GM23338 (cell line): Measurements from ENCODE around the gene PIAS4. TPM values are rescaled to one million over a fixed set of nuclear protein-coding genes. Genes with fewer than 3 reads are reported as not detected.

Experiments
- ATAC-seq: fragments of 200-7000 bp; cut with Tn5 transposase; 3 replicates; pipeline ENCODE4 v1.9.1; 2020
- DNase-seq: peaks from one replicate; pipeline ENCODE4 v3.0.0-alpha.2; 2015; ENCODE audit warnings: low spot score
- H2AFZ ChIP-seq: fragments of 200-600 bp; sonication (generic); 2 replicates; pipeline ENCODE4 v1.8.0; 2016; ENCODE audit warnings: antibody characterized with exemption, mild to moderate bottlenecking, moderate library complexity
- H3F3A ChIP-seq: fragments of 200-600 bp; sonication (generic); replicated peaks from 2 replicates; pipeline ENCODE4 v1.8.0; 2017; ENCODE audit warnings: antibody characterized with exemption, mixed run types, low read depth
- H3K27ac ChIP-seq: fragments of 200-600 bp; sonication (generic); 2 replicates; pipeline ENCODE4 v1.6.1; 2016; ENCODE audit warnings: low read depth
- H3K27me3 ChIP-seq: fragments of 200-600 bp; sonication (generic); 2 replicates; pipeline ENCODE4 v1.8.0; 2016; ENCODE audit warnings: mild to moderate bottlenecking, mixed run types, moderate library complexity; ENCODE audit not compliant: insufficient read depth
- H3K36me3 ChIP-seq: fragments of 200-600 bp; sonication (generic); 2 replicates; pipeline ENCODE4 v1.8.0; 2016; ENCODE audit warnings: mild to moderate bottlenecking; ENCODE audit not compliant: insufficient read depth
- H3K4me1 ChIP-seq: fragments of 200-600 bp; sonication (generic); 2 replicates; pipeline ENCODE4 v1.8.0; 2016; ENCODE audit warnings: mild to moderate bottlenecking, moderate library complexity; ENCODE audit not compliant: insufficient read depth
- H3K4me2 ChIP-seq: fragments of 200-600 bp; sonication (generic); 2 replicates; pipeline ENCODE4 v1.7.1; 2017; ENCODE audit warnings: mixed run types
- H3K4me3 ChIP-seq: fragments of 200-600 bp; sonication (generic); 2 replicates; pipeline ENCODE4 v1.6.1; 2016; ENCODE audit warnings: mixed run types
- H3K79me2 ChIP-seq: fragments of 200-600 bp; sonication (generic); replicated peaks from 2 replicates; pipeline ENCODE4 v1.8.0; 2017; ENCODE audit warnings: mild to moderate bottlenecking; ENCODE audit not compliant: insufficient read depth
- H3K9me2 ChIP-seq: fragments of 200-600 bp; sonication (generic); 2 replicates; pipeline ENCODE4 v1.8.0; 2017; ENCODE audit not compliant: insufficient read depth
- H4K20me1 ChIP-seq: fragments of 200-600 bp; sonication (generic); replicated peaks from 2 replicates; pipeline ENCODE4 v1.8.0; 2017; ENCODE audit warnings: mild to moderate bottlenecking; ENCODE audit not compliant: insufficient read depth
- H3K27ac Mint-ChIP-seq: 2 replicates; pipeline ENCODE4 v1.8.0; 2020; ENCODE audit warnings: inconsistent platforms, mild to moderate bottlenecking, moderate library complexity, mixed read lengths
- H3K27me3 Mint-ChIP-seq: 3 replicates; pipeline ENCODE4 v1.8.0; 2022; ENCODE audit warnings: low read depth, mild to moderate bottlenecking, moderate library complexity, mixed read lengths, inconsistent platforms; ENCODE audit not compliant: insufficient read depth, poor library complexity
- H3K36me3 Mint-ChIP-seq: 3 replicates; pipeline ENCODE4 v1.8.0; 2021; ENCODE audit warnings: low read depth, mild to moderate bottlenecking, inconsistent platforms, moderate library complexity, mixed read lengths
- H3K4me1 Mint-ChIP-seq: 3 replicates; pipeline ENCODE4 v1.8.0; 2020; ENCODE audit warnings: mild to moderate bottlenecking, inconsistent platforms, mixed read lengths
- H3K4me3 Mint-ChIP-seq: 3 replicates; pipeline ENCODE4 v1.8.0; 2021; ENCODE audit warnings: moderate library complexity, mild to moderate bottlenecking, inconsistent platforms, mixed read lengths
- H3K9me3 Mint-ChIP-seq: 3 replicates; pipeline ENCODE4 v1.8.0; 2020; ENCODE audit warnings: moderate library complexity, mild to moderate bottlenecking, inconsistent platforms, mixed read lengths
- CREB1 ChIP-seq: fragments of 250-450 bp; sonication (Bioruptor Pico); IDR thresholded peaks from 2 replicates; pipeline ENCODE4 v1.5.0; 2020; ENCODE audit warnings: low read depth, mild to moderate bottlenecking, moderate library complexity
- EZH2 ChIP-seq: fragments of 200-600 bp; sonication (generic); IDR thresholded peaks from one replicate; pipeline ENCODE4 v1.8.0; 2017; ENCODE audit warnings: antibody characterized with exemption, mild to moderate bottlenecking, low read depth; ENCODE audit not compliant: unreplicated experiment
- EZH2phosphoT487 ChIP-seq: fragments of 200-600 bp; sonication (generic); IDR thresholded peaks from one replicate; pipeline ENCODE4 v1.8.1; 2018; ENCODE audit warnings: antibody characterized with exemption; ENCODE audit not compliant: unreplicated experiment
- JUNB ChIP-seq: IDR thresholded peaks from one replicate; pipeline ENCODE4 v1.6.1; 2016; ENCODE audit warnings: antibody characterized with exemption; ENCODE audit not compliant: unreplicated experiment
- NANOG ChIP-seq: IDR thresholded peaks from 2 replicates; pipeline ENCODE4 v1.6.1; 2016; ENCODE audit warnings: antibody characterized with exemption, borderline replicate concordance
- POLR2AphosphoS5 ChIP-seq: IDR thresholded peaks from 2 replicates; pipeline ENCODE4 v1.6.1; 2016; ENCODE audit warnings: antibody characterized with exemption, low read depth
- STAT1 ChIP-seq: IDR thresholded peaks from one replicate; pipeline ENCODE4 v1.6.1; 2016; ENCODE audit warnings: antibody characterized with exemption; ENCODE audit not compliant: unreplicated experiment
- ZNF114 ChIP-seq: fragments of 250-450 bp; sonication (Bioruptor Pico); IDR thresholded peaks from 2 replicates; pipeline ENCODE4 v1.5.0; 2020; ENCODE audit warnings: mild to moderate bottlenecking, moderate library complexity
- ZNF331 ChIP-seq: fragments of 250-450 bp; sonication (Bioruptor Pico); IDR thresholded peaks from 2 replicates; pipeline ENCODE4 v1.5.0; 2020; ENCODE audit warnings: low read depth, mild to moderate bottlenecking, moderate library complexity
- polyA plus RNA-seq: library from polyadenylated mRNA; unstranded; fragments of >200 nt; fragmentation: Nextera tagmentation; extraction: Ambion mirVana; gene quantifications from 2 replicates; pipeline ENCODE4 v1.2.1, GENCODE V29; 2016
- total RNA-seq: library from RNA; depleted of rRNA; stranded (reverse); fragments of >200 nt; shearing (Covaris generic); gene quantifications from 2 replicates; pipeline ENCODE4 v1.2.3, GENCODE V29; 2014
- TF ChIP-seq, protein P1 (sequence below), 2 experiments: fragments of 200-600 bp in 1 of 2; sonication (generic) in 1 of 2; conservative IDR thresholded peaks; 2 replicates each; pipeline versions ENCODE4 v1.5.1 to v1.6.1; 2016 to 2017; ENCODE audit warnings: antibody characterized with exemption in 2 of 2, low read depth in 2 of 2, mild to moderate bottlenecking in 2 of 2, moderate library complexity in 1 of 2
- TF ChIP-seq, protein P2 (sequence below): IDR thresholded peaks from 2 replicates; pipeline ENCODE4 v1.6.1; 2016; ENCODE audit warnings: antibody characterized with exemption
- TF ChIP-seq, protein P3 (sequence below): IDR thresholded peaks from one replicate; pipeline ENCODE4 v1.6.1; 2018; ENCODE audit warnings: antibody characterized with exemption; ENCODE audit not compliant: unreplicated experiment
- TF ChIP-seq, protein P4 (sequence below): fragments of 250-450 bp; sonication (Bioruptor Pico); IDR thresholded peaks from 2 replicates; pipeline ENCODE4 v1.5.0; 2020; ENCODE audit warnings: mild to moderate bottlenecking, moderate library complexity

PIAS4 gene
- total and polyA plus RNA-seq, 2 experiments from 2014 or later = 17.0 to 48.4 TPM

DNA sequence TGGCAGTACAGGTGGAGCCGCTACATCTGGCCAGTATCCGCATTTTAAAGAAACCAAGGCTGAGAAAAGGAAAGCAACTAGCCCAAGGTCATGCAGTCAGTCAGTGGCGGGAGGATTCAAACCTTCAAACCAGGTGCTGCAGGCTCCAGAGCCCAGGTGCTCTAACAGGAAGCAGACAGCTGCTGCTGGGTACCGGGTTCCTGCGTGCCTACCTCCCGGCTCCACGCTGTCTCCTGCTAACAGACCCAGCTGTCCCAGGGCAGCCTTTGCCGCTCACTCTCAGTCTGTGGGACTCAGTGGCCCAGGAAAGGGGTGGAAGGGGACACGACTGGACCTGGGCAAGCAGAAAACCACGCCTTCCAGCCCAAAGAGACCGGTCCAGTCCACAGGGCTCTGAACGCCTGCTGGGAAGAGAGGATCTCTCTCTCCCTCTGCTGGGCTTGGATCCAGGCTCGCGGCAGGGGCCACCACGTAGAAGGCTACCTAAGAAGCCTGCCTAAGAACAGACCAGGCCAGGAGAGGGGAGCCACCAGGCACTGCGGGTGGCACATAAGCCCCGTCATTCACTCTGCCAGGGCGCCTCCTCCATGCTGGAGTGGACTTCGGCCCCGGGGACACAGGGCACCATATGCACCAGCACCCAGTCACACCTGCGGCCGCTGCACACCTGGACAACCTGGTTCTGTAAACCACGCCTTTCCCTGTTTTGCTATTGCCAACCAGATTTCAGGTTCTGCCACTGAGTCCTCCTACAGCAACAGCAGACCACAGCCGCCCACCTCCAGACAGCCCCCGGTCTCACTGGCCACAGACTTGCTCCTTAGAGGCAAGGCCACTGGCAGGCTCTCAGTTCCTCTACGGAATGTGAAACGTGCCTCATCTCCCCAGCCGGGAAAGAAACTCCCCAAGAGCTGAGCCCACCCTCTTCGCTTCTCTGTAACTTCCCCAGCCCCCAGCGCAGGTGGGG is 41.2 kb upstream of the PIAS4 start:
- TF ChIP-seq JUNB (no peak), EZH2 (no peak), ZNF331 (CRISPR knock-in tag) (no peak), POLR2AphosphoS5 (no peak), EZH2phosphoT487 (no peak), CREB1 (CRISPR knock-in tag) (no peak), NANOG (no peak), STAT1 (no peak), ZNF114 (CRISPR knock-in tag) (no peak)
- TF ChIP-seq, protein P1, sequence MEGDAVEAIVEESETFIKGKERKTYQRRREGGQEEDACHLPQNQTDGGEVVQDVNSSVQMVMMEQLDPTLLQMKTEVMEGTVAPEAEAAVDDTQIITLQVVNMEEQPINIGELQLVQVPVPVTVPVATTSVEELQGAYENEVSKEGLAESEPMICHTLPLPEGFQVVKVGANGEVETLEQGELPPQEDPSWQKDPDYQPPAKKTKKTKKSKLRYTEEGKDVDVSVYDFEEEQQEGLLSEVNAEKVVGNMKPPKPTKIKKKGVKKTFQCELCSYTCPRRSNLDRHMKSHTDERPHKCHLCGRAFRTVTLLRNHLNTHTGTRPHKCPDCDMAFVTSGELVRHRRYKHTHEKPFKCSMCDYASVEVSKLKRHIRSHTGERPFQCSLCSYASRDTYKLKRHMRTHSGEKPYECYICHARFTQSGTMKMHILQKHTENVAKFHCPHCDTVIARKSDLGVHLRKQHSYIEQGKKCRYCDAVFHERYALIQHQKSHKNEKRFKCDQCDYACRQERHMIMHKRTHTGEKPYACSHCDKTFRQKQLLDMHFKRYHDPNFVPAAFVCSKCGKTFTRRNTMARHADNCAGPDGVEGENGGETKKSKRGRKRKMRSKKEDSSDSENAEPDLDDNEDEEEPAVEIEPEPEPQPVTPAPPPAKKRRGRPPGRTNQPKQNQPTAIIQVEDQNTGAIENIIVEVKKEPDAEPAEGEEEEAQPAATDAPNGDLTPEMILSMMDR (conservative IDR thresholded peaks at IDR 0.05; ENCODE audit: low read depth in 2 of 2) = no peak
- TF ChIP-seq, protein P2, sequence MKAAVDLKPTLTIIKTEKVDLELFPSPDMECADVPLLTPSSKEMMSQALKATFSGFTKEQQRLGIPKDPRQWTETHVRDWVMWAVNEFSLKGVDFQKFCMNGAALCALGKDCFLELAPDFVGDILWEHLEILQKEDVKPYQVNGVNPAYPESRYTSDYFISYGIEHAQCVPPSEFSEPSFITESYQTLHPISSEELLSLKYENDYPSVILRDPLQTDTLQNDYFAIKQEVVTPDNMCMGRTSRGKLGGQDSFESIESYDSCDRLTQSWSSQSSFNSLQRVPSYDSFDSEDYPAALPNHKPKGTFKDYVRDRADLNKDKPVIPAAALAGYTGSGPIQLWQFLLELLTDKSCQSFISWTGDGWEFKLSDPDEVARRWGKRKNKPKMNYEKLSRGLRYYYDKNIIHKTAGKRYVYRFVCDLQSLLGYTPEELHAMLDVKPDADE = no peak
- TF ChIP-seq, protein P3, sequence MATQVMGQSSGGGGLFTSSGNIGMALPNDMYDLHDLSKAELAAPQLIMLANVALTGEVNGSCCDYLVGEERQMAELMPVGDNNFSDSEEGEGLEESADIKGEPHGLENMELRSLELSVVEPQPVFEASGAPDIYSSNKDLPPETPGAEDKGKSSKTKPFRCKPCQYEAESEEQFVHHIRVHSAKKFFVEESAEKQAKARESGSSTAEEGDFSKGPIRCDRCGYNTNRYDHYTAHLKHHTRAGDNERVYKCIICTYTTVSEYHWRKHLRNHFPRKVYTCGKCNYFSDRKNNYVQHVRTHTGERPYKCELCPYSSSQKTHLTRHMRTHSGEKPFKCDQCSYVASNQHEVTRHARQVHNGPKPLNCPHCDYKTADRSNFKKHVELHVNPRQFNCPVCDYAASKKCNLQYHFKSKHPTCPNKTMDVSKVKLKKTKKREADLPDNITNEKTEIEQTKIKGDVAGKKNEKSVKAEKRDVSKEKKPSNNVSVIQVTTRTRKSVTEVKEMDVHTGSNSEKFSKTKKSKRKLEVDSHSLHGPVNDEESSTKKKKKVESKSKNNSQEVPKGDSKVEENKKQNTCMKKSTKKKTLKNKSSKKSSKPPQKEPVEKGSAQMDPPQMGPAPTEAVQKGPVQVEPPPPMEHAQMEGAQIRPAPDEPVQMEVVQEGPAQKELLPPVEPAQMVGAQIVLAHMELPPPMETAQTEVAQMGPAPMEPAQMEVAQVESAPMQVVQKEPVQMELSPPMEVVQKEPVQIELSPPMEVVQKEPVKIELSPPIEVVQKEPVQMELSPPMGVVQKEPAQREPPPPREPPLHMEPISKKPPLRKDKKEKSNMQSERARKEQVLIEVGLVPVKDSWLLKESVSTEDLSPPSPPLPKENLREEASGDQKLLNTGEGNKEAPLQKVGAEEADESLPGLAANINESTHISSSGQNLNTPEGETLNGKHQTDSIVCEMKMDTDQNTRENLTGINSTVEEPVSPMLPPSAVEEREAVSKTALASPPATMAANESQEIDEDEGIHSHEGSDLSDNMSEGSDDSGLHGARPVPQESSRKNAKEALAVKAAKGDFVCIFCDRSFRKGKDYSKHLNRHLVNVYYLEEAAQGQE = no peak
- TF ChIP-seq, protein P4, sequence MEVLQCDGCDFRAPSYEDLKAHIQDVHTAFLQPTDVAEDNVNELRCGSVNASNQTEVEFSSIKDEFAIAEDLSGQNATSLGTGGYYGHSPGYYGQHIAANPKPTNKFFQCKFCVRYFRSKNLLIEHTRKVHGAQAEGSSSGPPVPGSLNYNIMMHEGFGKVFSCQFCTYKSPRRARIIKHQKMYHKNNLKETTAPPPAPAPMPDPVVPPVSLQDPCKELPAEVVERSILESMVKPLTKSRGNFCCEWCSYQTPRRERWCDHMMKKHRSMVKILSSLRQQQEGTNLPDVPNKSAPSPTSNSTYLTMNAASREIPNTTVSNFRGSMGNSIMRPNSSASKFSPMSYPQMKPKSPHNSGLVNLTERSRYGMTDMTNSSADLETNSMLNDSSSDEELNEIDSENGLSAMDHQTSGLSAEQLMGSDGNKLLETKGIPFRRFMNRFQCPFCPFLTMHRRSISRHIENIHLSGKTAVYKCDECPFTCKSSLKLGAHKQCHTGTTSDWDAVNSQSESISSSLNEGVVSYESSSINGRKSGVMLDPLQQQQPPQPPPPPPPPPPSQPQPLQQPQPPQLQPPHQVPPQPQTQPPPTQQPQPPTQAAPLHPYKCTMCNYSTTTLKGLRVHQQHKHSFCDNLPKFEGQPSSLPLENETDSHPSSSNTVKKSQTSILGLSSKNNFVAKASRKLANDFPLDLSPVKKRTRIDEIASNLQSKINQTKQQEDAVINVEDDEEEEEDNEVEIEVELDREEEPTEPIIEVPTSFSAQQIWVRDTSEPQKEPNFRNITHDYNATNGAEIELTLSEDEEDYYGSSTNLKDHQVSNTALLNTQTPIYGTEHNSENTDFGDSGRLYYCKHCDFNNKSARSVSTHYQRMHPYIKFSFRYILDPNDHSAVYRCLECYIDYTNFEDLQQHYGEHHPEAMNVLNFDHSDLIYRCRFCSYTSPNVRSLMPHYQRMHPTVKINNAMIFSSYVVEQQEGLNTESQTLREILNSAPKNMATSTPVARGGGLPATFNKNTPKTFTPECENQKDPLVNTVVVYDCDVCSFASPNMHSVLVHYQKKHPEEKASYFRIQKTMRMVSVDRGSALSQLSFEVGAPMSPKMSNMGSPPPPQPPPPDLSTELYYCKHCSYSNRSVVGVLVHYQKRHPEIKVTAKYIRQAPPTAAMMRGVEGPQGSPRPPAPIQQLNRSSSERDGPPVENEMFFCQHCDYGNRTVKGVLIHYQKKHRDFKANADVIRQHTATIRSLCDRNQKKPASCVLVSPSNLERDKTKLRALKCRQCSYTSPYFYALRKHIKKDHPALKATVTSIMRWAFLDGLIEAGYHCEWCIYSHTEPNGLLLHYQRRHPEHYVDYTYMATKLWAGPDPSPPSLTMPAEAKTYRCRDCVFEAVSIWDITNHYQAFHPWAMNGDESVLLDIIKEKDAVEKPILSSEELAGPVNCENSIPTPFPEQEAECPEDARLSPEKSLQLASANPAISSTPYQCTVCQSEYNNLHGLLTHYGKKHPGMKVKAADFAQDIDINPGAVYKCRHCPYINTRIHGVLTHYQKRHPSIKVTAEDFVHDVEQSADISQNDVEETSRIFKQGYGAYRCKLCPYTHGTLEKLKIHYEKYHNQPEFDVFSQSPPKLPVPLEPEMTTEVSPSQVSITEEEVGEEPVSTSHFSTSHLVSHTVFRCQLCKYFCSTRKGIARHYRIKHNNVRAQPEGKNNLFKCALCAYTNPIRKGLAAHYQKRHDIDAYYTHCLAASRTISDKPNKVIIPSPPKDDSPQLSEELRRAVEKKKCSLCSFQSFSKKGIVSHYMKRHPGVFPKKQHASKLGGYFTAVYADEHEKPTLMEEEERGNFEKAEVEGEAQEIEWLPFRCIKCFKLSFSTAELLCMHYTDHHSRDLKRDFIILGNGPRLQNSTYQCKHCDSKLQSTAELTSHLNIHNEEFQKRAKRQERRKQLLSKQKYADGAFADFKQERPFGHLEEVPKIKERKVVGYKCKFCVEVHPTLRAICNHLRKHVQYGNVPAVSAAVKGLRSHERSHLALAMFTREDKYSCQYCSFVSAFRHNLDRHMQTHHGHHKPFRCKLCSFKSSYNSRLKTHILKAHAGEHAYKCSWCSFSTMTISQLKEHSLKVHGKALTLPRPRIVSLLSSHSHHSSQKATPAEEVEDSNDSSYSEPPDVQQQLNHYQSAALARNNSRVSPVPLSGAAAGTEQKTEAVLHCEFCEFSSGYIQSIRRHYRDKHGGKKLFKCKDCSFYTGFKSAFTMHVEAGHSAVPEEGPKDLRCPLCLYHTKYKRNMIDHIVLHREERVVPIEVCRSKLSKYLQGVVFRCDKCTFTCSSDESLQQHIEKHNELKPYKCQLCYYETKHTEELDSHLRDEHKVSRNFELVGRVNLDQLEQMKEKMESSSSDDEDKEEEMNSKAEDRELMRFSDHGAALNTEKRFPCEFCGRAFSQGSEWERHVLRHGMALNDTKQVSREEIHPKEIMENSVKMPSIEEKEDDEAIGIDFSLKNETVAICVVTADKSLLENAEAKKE (CRISPR knock-in tag) = no peak
- H3F3A ChIP-seq = peaks cover 25% of the 10 kb centered on the region
- peaks cover 27% of the 10 kb centered on the region for H3K27me3 Mint-ChIP-seq
- H3K9me3 Mint-ChIP-seq = no peaks in the 10 kb centered on the region; the same call in 2 of the 3 replicates
- H2AFZ ChIP-seq = no peak overlapping the region
- DNase-seq (no peak), ATAC-seq (no peak)
- H3K4me2 ChIP-seq = no peak overlapping the region
- H3K27ac ChIP-seq = peak overlapping the region; percentile 89
- no peak overlapping the region for H3K4me3 ChIP-seq
- H3K4me1 Mint-ChIP-seq = peaks cover 28% of the 10 kb centered on the region
- H3K36me3 Mint-ChIP-seq = peaks cover 70% of the 10 kb centered on the region
- H4K20me1 ChIP-seq = peaks cover 33% of the 10 kb centered on the region
- H3K4me3 Mint-ChIP-seq = no peak overlapping the region; the same call in 2 of the 3 replicates
- H3K9me2 ChIP-seq = no peaks in the 10 kb centered on the region
- peaks cover 50% of the 10 kb centered on the region for H3K79me2 ChIP-seq
- H3K36me3 ChIP-seq = peaks cover 14% of the 10 kb centered on the region; the same call in 1 of the 2 replicates
- no peaks in the 10 kb centered on the region for H3K27me3 ChIP-seq
- H3K27ac Mint-ChIP-seq = peak overlapping the region; percentile 94
- H3K4me1 ChIP-seq = peaks cover 15% of the 10 kb centered on the region
